GM12878 (cell line): ENCODE data around the gene ACTBL2. TPM values are rescaled to one million over a fixed set of nuclear protein-coding genes. Genes with fewer than 3 reads are reported as not detected.

Source experiments
- ATAC-seq: fragments of 200-7000 bp; cut with Tn5 transposase; 3 replicates; pipeline ENCODE4 v1.9.1; 2020; ENCODE audit warnings: mild to moderate bottlenecking, moderate library complexity
- BruUV-seq: library from RNA; stranded (reverse); fragments of 400-500 nt; replicated peaks from 2 replicates; lab custom pipeline; 2021; lab: Mats Ljungman, UMichigan
- CTCF ChIA-PET: fragments of 300-600 bp; sonication (Branson Sonifier 250); formaldehyde crosslinking; extraction: SDS; loops from one replicate; lab custom pipeline; 2021; ENCODE audit warnings: inconsistent platforms; lab: Yijun Ruan, JAX
- POLR2A ChIA-PET: fragments of 350-600 bp; formaldehyde crosslinking; extraction: SDS; loops from one replicate; lab custom pipeline; 2021; ENCODE audit warnings: inconsistent platforms; lab: Charles Lee
- RAD21 ChIA-PET: fragments of 300-600 bp; sonication (Branson Sonifier 250); formaldehyde crosslinking; loops from one replicate; lab custom pipeline; 2023; ENCODE audit warnings: antibody characterized with exemption; ENCODE audit not compliant: unreplicated experiment; lab: Charles Lee
- SMC1A ChIA-PET: fragments of 300-600 bp; sonication (Branson Sonifier 250); formaldehyde crosslinking; loops from one replicate; lab custom pipeline; 2023; ENCODE audit not compliant: unreplicated experiment, uncharacterized antibody; lab: Charles Lee
- DNase-seq: peaks from one replicate; pipeline ENCODE4 v3.0.0-alpha.2; 2011; ENCODE audit warnings: low read depth, low spot score
- FAIRE-seq: peaks from 3 replicates; lab custom pipeline; 2011; peaks lifted over from hg19 to GRCh38; lab: Jason Lieb, UNC
- H2AFZ ChIP-seq: 2 replicates; pipeline ENCODE4 v1.6.0; 2011; ENCODE audit warnings: low read depth, low read length, control low read depth; ENCODE audit not compliant: control insufficient read depth
- H3K27ac ChIP-seq: 2 replicates; pipeline ENCODE4 v1.5.1; 2011; ENCODE audit warnings: control low read depth; ENCODE audit not compliant: control insufficient read depth, insufficient read depth
- H3K27me3 ChIP-seq, 2 experiments: replicated peaks in 1 of 2; 2 replicates each; pipeline versions ENCODE4 v1.6.0 to v1.6.1; 2011; ENCODE audit warnings: low read length in 1 of 2; ENCODE audit not compliant: control insufficient read depth in 2 of 2, insufficient read depth in 2 of 2
- H3K36me3 ChIP-seq, 2 experiments: 2 replicates each; pipeline ENCODE4 v1.5.1; 2011; ENCODE audit warnings: low read length in 1 of 2; ENCODE audit not compliant: control insufficient read depth in 2 of 2, insufficient read depth in 2 of 2
- H3K4me1 ChIP-seq: 2 replicates; pipeline ENCODE4 v1.6.1; 2011; ENCODE audit warnings: mild to moderate bottlenecking, low read length, moderate library complexity, mixed read lengths; ENCODE audit not compliant: control insufficient read depth, insufficient read depth
- H3K4me2 ChIP-seq: 2 replicates; pipeline ENCODE4 v1.6.0; 2011; ENCODE audit warnings: control low read depth; ENCODE audit not compliant: control insufficient read depth, insufficient read depth
- H3K4me3 ChIP-seq: fragments of 200-600 bp; sonication (generic); 2 replicates; pipeline ENCODE4 v1.5.1; 2016
- H3K79me2 ChIP-seq: 2 replicates; pipeline ENCODE4 v1.6.0; 2011; ENCODE audit warnings: low read length; ENCODE audit not compliant: control insufficient read depth, insufficient read depth
- H3K9ac ChIP-seq: 2 replicates; pipeline ENCODE4 v1.8.0; 2011; ENCODE audit warnings: low read length, control low read depth, mixed read lengths; ENCODE audit not compliant: control insufficient read depth, insufficient read depth
- H3K9me3 ChIP-seq: replicated peaks from 3 replicates; pipeline ENCODE4 v1.5.1; 2011; ENCODE audit warnings: mild to moderate bottlenecking, low read length; ENCODE audit not compliant: control insufficient read depth, insufficient read depth
- H4K20me1 ChIP-seq: 2 replicates; pipeline ENCODE4 v1.6.0; 2011; ENCODE audit not compliant: control insufficient read depth, insufficient read depth
- CBFB ChIP-seq: IDR thresholded peaks from 2 replicates; pipeline ENCODE4 v1.6.1; 2016; ENCODE audit warnings: antibody characterized with exemption, low read depth
- CBX3 ChIP-seq: fragments of 200-600 bp; sonication (generic); IDR thresholded peaks from 2 replicates; pipeline ENCODE4 v1.6.1; 2016; ENCODE audit warnings: low read depth, borderline replicate concordance
- E2F4 ChIP-seq: IDR thresholded peaks from 2 replicates; pipeline ENCODE4 v1.6.1; 2012; ENCODE audit warnings: low read depth, low read length, improper control_type of control experiment
- LARP7 ChIP-seq: fragments of 450-650 bp; IDR thresholded peaks from 2 replicates; pipeline ENCODE4 v1.6.1; 2017; ENCODE audit warnings: mild to moderate bottlenecking
- PBX3 ChIP-seq: IDR thresholded peaks from 2 replicates; pipeline ENCODE4 v1.6.1; 2011; ENCODE audit warnings: mild to moderate bottlenecking, low read depth, low read length, moderate library complexity; ENCODE audit not compliant: insufficient replicate concordance
- RELA ChIP-seq: fragments of 450-650 bp; IDR thresholded peaks from 2 replicates; pipeline ENCODE4 v1.8.0; 2014; ENCODE audit warnings: borderline replicate concordance; ENCODE audit not compliant: partially characterized antibody
- STAT1 ChIP-seq: fragments of 450-650 bp; conservative IDR thresholded peaks from 2 replicates; pipeline ENCODE4 v1.6.1; 2014; ENCODE audit warnings: antibody characterized with exemption, mild to moderate bottlenecking
- ZBTB4 ChIP-seq: fragments of 450-650 bp; formaldehyde crosslinking; IDR thresholded peaks from 2 replicates; pipeline ENCODE4 v1.4.0; 2022; ENCODE audit warnings: mild to moderate bottlenecking, moderate library complexity
- ZNF592 ChIP-seq: fragments of 450-650 bp; IDR thresholded peaks from 2 replicates; pipeline ENCODE4 v1.6.1; 2017; ENCODE audit warnings: mild to moderate bottlenecking, moderate library complexity
- WGBS: methylation state at CpG from one replicate; pipeline ENCODE4 v1.1.6; 2016; ENCODE audit warnings: low lambda C conversion rate; ENCODE audit not compliant: insufficient replicate concordance, insufficient coverage; ENCODE audit errors: missing lambda C conversion rate; 5-methylcytosine and 5-hydroxymethylcytosine counted together
- in situ Hi-C: fragments of 300-500 bp; cut with MboI; formaldehyde crosslinking; loops from 9 replicates; pipeline ENCODE4 v1.14.3; 2018; ENCODE audit warnings: mixed read lengths
- intact Hi-C: fragments of 100-400 bp; cut with micrococcal nuclease; formaldehyde crosslinking; loops from one replicate; pipeline ENCODE4 v1.14.2; 2022; ENCODE audit not compliant: unreplicated experiment
- polyA plus RNA-seq, 11 experiments: library from polyadenylated mRNA; depleted of rRNA in 4 of 11; unstranded in 6 of 11; stranded (reverse) in 5 of 11; fragments of >200 nt; fragmentation: Nextera tagmentation in 4 of 11; fragmentation: Illumina TruSeq in 1 of 11; extraction: Ambion mirVana in 4 of 11; extraction: Trizol in 1 of 11; gene quantifications; 1 replicate in 1 of 11; 2 replicates in 10 of 11; pipeline versions ENCODE4 v1.2.1 to v1.2.3, GENCODE V29; 2011 to 2016; ENCODE audit warnings: inconsistent platforms in 2 of 11, missing spikeins in 2 of 11, low read depth in 1 of 11
- total RNA-seq, 4 experiments: library from RNA; depleted of rRNA in 3 of 4; stranded (reverse); fragments of >200 nt in 3 of 4; fragmentation: Illumina TruSeq in 1 of 4; extraction: Trizol in 1 of 4; gene quantifications; 2 replicates each; pipeline versions ENCODE4 v1.2.1 to v1.2.3, GENCODE V29; 2013 to 2021

Gene ACTBL2
- total and polyA plus RNA-seq, 10 of the 15 experiments (the other 5 are each of a cell fraction or from before 2014, with no cell fraction given) = 0.04 to 0.06 (median 0.04) TPM; not detected in 7

- WGBS = 45% methylated on average over 4 of the region's 4 CpGs
- in situ Hi-C loops = no loop called here
- H4K20me1 ChIP-seq = no peaks in the 10 kb centered on the region
- no peaks in the 10 kb centered on the region for H3K79me2 ChIP-seq
- H3K36me3 ChIP-seq = no peaks in the 10 kb centered on the region
- H3K27me3 ChIP-seq = no peaks in the 10 kb centered on the region
- SMC1A ChIA-PET = no interaction called here
- RAD21 ChIA-PET = no interaction called here
- POLR2A ChIA-PET = no interaction called here
- CTCF ChIA-PET = no interaction called here
- no peak overlapping the region for H3K27ac ChIP-seq
- intact Hi-C loops = no loop called here
- no peaks in the 10 kb centered on the region for H3K9me3 ChIP-seq
- H3K9ac ChIP-seq = no peak overlapping the region
- no peak overlapping the region for H2AFZ ChIP-seq
- TF ChIP-seq ZBTB4 (no peak), STAT1 (no peak), ZNF592 (no peak), PBX3 (no peak), RELA (no peak), LARP7 (no peak), E2F4 (no peak), CBX3 (no peak), CBFB (no peak)
- no peak for ATAC-seq
- no peak for FAIRE-seq
- no peak overlapping the region for H3K4me2 ChIP-seq
- no peak overlapping the region for H3K4me3 ChIP-seq
- no peak for DNase-seq
- peaks cover 3% of the 10 kb centered on the region for H3K4me1 ChIP-seq
- BruUV-seq = no TSS peak
These were observed 45.3 kb upstream of the ACTBL2 start for GRCh38 chr5:57527870-57528269.
